WERI-Rb-1 (cell line): ENCODE data around the gene LYST.

ENCODE experiments used
- DNase-seq: peaks from one replicate; pipeline ENCODE4 v3.0.0-alpha.2; 2020
- H3K27ac ChIP-seq: fragments of 250-450 bp; sonication (Bioruptor Pico); 2 replicates; pipeline ENCODE4 v1.5.1; 2020; ENCODE audit warnings: mild to moderate bottlenecking, moderate library complexity
- H3K27me3 ChIP-seq: fragments of 250-450 bp; sonication (Bioruptor Pico); 2 replicates; pipeline ENCODE4 v1.5.1; 2021; ENCODE audit warnings: mild to moderate bottlenecking, low read depth, moderate library complexity; ENCODE audit not compliant: insufficient read depth, severe bottlenecking
- H3K36me3 ChIP-seq: fragments of 250-450 bp; sonication (Bioruptor Pico); 2 replicates; pipeline ENCODE4 v1.5.1; 2020; ENCODE audit warnings: mild to moderate bottlenecking, moderate library complexity
- H3K4me3 ChIP-seq: 2 replicates; pipeline ENCODE4 v1.5.1; 2011; ENCODE audit warnings: low read depth, mild to moderate bottlenecking, control low read depth, low read length
- H3K9me3 ChIP-seq: fragments of 250-450 bp; sonication (Bioruptor Pico); 2 replicates; pipeline ENCODE4 v1.5.1; 2021; ENCODE audit warnings: mild to moderate bottlenecking, moderate library complexity; ENCODE audit not compliant: severe bottlenecking
- CTCF ChIP-seq: IDR thresholded peaks from 2 replicates; pipeline ENCODE4 v1.5.1; 2011; ENCODE audit warnings: low read depth, mild to moderate bottlenecking, control low read depth, inconsistent platforms, low read length

LYST gene

GRCh38 chr1:235838021-235838420, 28.7 kb downstream of the LYST start:
- H3K27ac ChIP-seq = no peak overlapping the region
- H3K36me3 ChIP-seq = no peaks in the 10 kb centered on the region
- H3K9me3 ChIP-seq = no peaks in the 10 kb centered on the region
- no peak for DNase-seq
- no peak for TF ChIP-seq CTCF
- H3K4me3 ChIP-seq = no peak overlapping the region
- no peaks in the 10 kb centered on the region for H3K27me3 ChIP-seq

GRCh38 chr1:235835226-235835625, 31.5 kb downstream of the LYST start:
- Histone ChIP-seq H3K36me3 (no peaks in the 10 kb centered on the region), H3K9me3 (no peaks in the 10 kb centered on the region), H3K4me3 (no peak overlapping the region), H3K27ac (0 out of 2 replicates have a peak overlapping the region, but pooled peaks have one; percentile 0), H3K27me3 (no peaks in the 10 kb centered on the region)
- peak; percentile 86 for DNase-seq
- peak; percentile 28; the same call in 1 of the 2 replicates for TF ChIP-seq CTCF

- Histone ChIP-seq H3K9me3 (no peaks in the 10 kb centered on the region), H3K4me3 (no peak overlapping the region), H3K27ac (no peak overlapping the region), H3K36me3 (no peaks in the 10 kb centered on the region), H3K27me3 (no peaks in the 10 kb centered on the region)
- DNase-seq = no peak
- TF ChIP-seq CTCF = no peak
Measured at GRCh38 chr1:235834620-235835019, 32.1 kb downstream of the LYST start.

GRCh38 chr1:235832011-235832410, 34.7 kb downstream of the LYST start:
- no peak for DNase-seq
- H3K4me3 ChIP-seq = no peak overlapping the region
- no peak for TF ChIP-seq CTCF
- H3K27me3 ChIP-seq = no peaks in the 10 kb centered on the region
- no peaks in the 10 kb centered on the region for H3K9me3 ChIP-seq
- H3K27ac ChIP-seq = no peak overlapping the region
- H3K36me3 ChIP-seq = no peaks in the 10 kb centered on the region

GRCh38 chr1:235831148-235831547, 35.6 kb downstream of the LYST start:
- H3K27ac ChIP-seq = no peak overlapping the region
- DNase-seq = no peak
- H3K27me3 ChIP-seq = no peaks in the 10 kb centered on the region
- no peak overlapping the region for H3K4me3 ChIP-seq
- no peaks in the 10 kb centered on the region for H3K36me3 ChIP-seq
- H3K9me3 ChIP-seq = no peaks in the 10 kb centered on the region
- TF ChIP-seq CTCF = no peak

GRCh38 chr1:235826102-235826854, 40.4 kb downstream of the LYST start:
- Histone ChIP-seq H3K27ac (no peak overlapping the region), H3K27me3 (no peaks in the 10 kb centered on the region), H3K4me3 (no peak overlapping the region), H3K9me3 (no peaks in the 10 kb centered on the region), H3K36me3 (no peaks in the 10 kb centered on the region)
- no peak for DNase-seq
- TF ChIP-seq CTCF = no peak
